HepG2 (cell line): ENCODE data around the gene UGT1A7. TPM values are rescaled to one million over a fixed set of nuclear protein-coding genes. Genes with fewer than 3 reads are reported as not detected.

ENCODE experiments used
- CBX5 ChIP-seq: sonication (generic); formaldehyde crosslinking; IDR thresholded peaks from 2 replicates; pipeline ENCODE4 v1.4.0; 2020; ENCODE audit warnings: missing genetic modification reagents, borderline replicate concordance
- HHEX ChIP-seq: IDR thresholded peaks from 2 replicates; pipeline ENCODE4 v1.6.1; 2016; ENCODE audit warnings: control low read depth
- HOXA5 ChIP-seq: sonication (generic); formaldehyde crosslinking; IDR thresholded peaks from 2 replicates; pipeline ENCODE4 v1.4.0; 2020; ENCODE audit warnings: missing genetic modification reagents
- KLF6 ChIP-seq: IDR thresholded peaks from 2 replicates; pipeline ENCODE4 v1.8.0; 2016; ENCODE audit warnings: missing biosample characterization, missing genetic modification reagents
- LBX2 ChIP-seq: sonication (generic); formaldehyde crosslinking; IDR thresholded peaks from 2 replicates; pipeline ENCODE4 v1.5.0; 2020; ENCODE audit warnings: missing genetic modification reagents, mild to moderate bottlenecking, borderline replicate concordance
- PHF5A ChIP-seq: IDR thresholded peaks from one replicate; pipeline ENCODE4 v1.6.1; 2018; ENCODE audit warnings: low read depth, missing genetic modification reagents; ENCODE audit not compliant: unreplicated experiment
- RBM39 ChIP-seq: fragments of 200-400 bp; formaldehyde crosslinking; IDR thresholded peaks from one replicate; pipeline ENCODE4 v1.6.1; 2018; ENCODE audit warnings: antibody characterized with exemption, mild to moderate bottlenecking, low read depth, low read length; ENCODE audit not compliant: poor library complexity, severe bottlenecking
- RFX3 ChIP-seq: IDR thresholded peaks from 2 replicates; pipeline ENCODE4 v1.6.1; 2016; ENCODE audit warnings: missing biosample characterization, missing genetic modification reagents
- RFX5 ChIP-seq: IDR thresholded peaks from 2 replicates; pipeline ENCODE4 v1.6.1; 2011; ENCODE audit warnings: low read depth, low read length, improper control_type of control experiment
- SAFB2 ChIP-seq: sonication (generic); formaldehyde crosslinking; IDR thresholded peaks from 2 replicates; pipeline ENCODE4 v1.5.1; 2020; ENCODE audit warnings: missing genetic modification reagents, low read depth, mild to moderate bottlenecking, borderline replicate concordance
- SIX4 ChIP-seq: sonication (generic); formaldehyde crosslinking; IDR thresholded peaks from 2 replicates; pipeline ENCODE4 v1.4.0; 2020; ENCODE audit warnings: missing genetic modification reagents
- SMARCC2 ChIP-seq: fragments of 450-650 bp; IDR thresholded peaks from 2 replicates; pipeline ENCODE4 v1.6.1; 2017; ENCODE audit warnings: antibody characterized with exemption, mild to moderate bottlenecking
- SPEN ChIP-seq: sonication (generic); formaldehyde crosslinking; IDR thresholded peaks from 2 replicates; pipeline ENCODE4 v1.5.1; 2020; ENCODE audit warnings: low read depth, mild to moderate bottlenecking, missing genetic modification reagents
- XBP1 ChIP-seq: sonication (generic); formaldehyde crosslinking; IDR thresholded peaks from 2 replicates; pipeline ENCODE4 v1.5.0; 2020; ENCODE audit warnings: missing genetic modification reagents
- ZBTB1 ChIP-seq: sonication (generic); formaldehyde crosslinking; IDR thresholded peaks from 2 replicates; pipeline ENCODE4 v1.4.0; 2020; ENCODE audit warnings: missing genetic modification reagents, borderline replicate concordance
- ZBTB43 ChIP-seq: sonication (generic); formaldehyde crosslinking; conservative IDR thresholded peaks from 2 replicates; pipeline ENCODE4 v1.4.0; 2020; ENCODE audit warnings: missing genetic modification reagents
- ZBTB8A ChIP-seq: sonication (generic); formaldehyde crosslinking; IDR thresholded peaks from 2 replicates; pipeline ENCODE4 v1.4.0; 2020; ENCODE audit warnings: mild to moderate bottlenecking, low read depth, missing genetic modification reagents, borderline replicate concordance
- ZKSCAN5 ChIP-seq: sonication (generic); formaldehyde crosslinking; IDR thresholded peaks from 2 replicates; pipeline ENCODE4 v1.5.1; 2020; ENCODE audit warnings: mild to moderate bottlenecking, missing genetic modification reagents
- ZNF430 ChIP-seq: sonication (generic); formaldehyde crosslinking; IDR thresholded peaks from 2 replicates; pipeline ENCODE4 v1.9.0; 2021; ENCODE audit warnings: mild to moderate bottlenecking, missing genetic modification reagents
- ZNF605 ChIP-seq: sonication (generic); formaldehyde crosslinking; IDR thresholded peaks from 2 replicates; pipeline ENCODE4 v1.8.0; 2022; ENCODE audit warnings: mild to moderate bottlenecking, missing genetic modification reagents
- ZNF615 ChIP-seq: sonication (generic); formaldehyde crosslinking; IDR thresholded peaks from 2 replicates; pipeline ENCODE4 v1.5.0; 2020; ENCODE audit warnings: mild to moderate bottlenecking, missing genetic modification reagents, borderline replicate concordance
- ZNF644 ChIP-seq: IDR thresholded peaks from 2 replicates; pipeline ENCODE4 v1.6.1; 2016; ENCODE audit warnings: low read depth
- ZNF678 ChIP-seq: sonication (generic); formaldehyde crosslinking; IDR thresholded peaks from 2 replicates; pipeline ENCODE4 v1.4.0; 2020; ENCODE audit warnings: mild to moderate bottlenecking, missing genetic modification reagents
- ZNF878 ChIP-seq: sonication (generic); formaldehyde crosslinking; IDR thresholded peaks from 2 replicates; pipeline ENCODE4 v1.8.1; 2023; ENCODE audit warnings: mild to moderate bottlenecking, missing genetic modification reagents, moderate library complexity
- polyA plus RNA-seq, 8 experiments: library from polyadenylated mRNA; depleted of rRNA in 3 of 8; stranded (reverse) in 7 of 8; unstranded in 1 of 8; fragments of >200 nt; fragmentation: Illumina TruSeq in 4 of 8; extraction: Trizol in 4 of 8; gene quantifications; 2 replicates each; pipeline versions ENCODE4 v1.2.1 to v1.2.3, GENCODE V29; 2011 to 2016; ENCODE audit warnings: low read depth in 4 of 8, missing spikeins in 1 of 8, mixed read lengths in 1 of 8; ENCODE audit not compliant: insufficient read depth in 1 of 8
- total RNA-seq, 5 experiments: library from RNA; depleted of rRNA; stranded (reverse); fragments of >200 nt; fragmentation: Illumina TruSeq; extraction: Trizol; gene quantifications; 2 replicates each; pipeline ENCODE4 v1.2.3, GENCODE V29; 2016; ENCODE audit warnings: low read depth in 1 of 5
- TF ChIP-seq, protein P1 (sequence below): sonication (generic); formaldehyde crosslinking; IDR thresholded peaks from 2 replicates; pipeline ENCODE4 v1.9.0; 2021; ENCODE audit warnings: missing genetic modification reagents, mild to moderate bottlenecking, borderline replicate concordance
- TF ChIP-seq, protein P2 (sequence below): sonication (generic); formaldehyde crosslinking; IDR thresholded peaks from 2 replicates; pipeline ENCODE4 v1.8.0; 2022; ENCODE audit warnings: mild to moderate bottlenecking, missing genetic modification reagents
- TF ChIP-seq, protein P3 (sequence below): sonication (generic); formaldehyde crosslinking; IDR thresholded peaks from 2 replicates; pipeline ENCODE4 v1.8.1; 2023; ENCODE audit warnings: missing genetic modification reagents, mild to moderate bottlenecking, borderline replicate concordance

UGT1A7 gene
- total and polyA plus RNA-seq, 2 of the 13 experiments (the other 11 are each of a cell fraction or from before 2014, with no cell fraction given), result not detected

DNA sequence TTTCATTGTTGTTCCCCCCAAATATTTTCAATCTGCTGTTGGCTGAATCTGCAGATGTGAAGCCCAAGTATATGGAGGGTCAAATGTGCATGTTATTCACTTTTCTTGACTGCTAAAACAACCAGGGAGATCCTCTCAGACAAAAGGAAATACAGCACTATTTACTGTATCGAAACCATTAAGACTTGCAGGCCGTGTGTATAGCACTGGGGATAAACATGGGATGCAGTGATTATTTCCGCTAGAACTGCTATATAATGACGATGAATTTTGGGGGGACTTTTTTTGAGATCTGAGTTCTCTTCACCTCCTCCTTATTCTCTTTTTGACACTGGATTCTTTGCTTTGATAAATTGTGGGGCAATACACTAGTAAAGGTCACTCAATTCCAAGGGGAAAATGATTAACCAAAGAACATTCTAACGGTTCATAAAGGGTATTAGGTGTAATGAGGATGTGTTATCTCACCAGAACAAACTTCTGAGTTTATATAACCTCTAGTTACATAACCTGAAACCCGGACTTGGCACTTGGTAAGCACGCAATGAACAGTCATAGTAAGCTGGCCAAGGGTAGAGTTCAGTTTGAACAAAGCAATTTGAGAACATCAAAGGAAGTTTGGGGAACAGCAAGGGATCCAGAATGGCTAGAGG is 74.9 kb downstream of the UGT1A7 start (continued):
- TF ChIP-seq HOXA5 (CRISPR knock-in tag) (peak; percentile 97), ZNF430 (peak; percentile 63; the same call in 1 of the 2 replicates), ZNF678 (CRISPR knock-in tag) (no peak), RFX5 (no peak), SMARCC2 (no peak), XBP1 (CRISPR knock-in tag) (no peak), ZBTB1 (CRISPR knock-in tag) (no peak), SPEN (CRISPR knock-in tag) (peak; percentile 63; the same call in 1 of the 2 replicates), ZBTB43 (CRISPR knock-in tag) (peak; percentile 76), ZBTB8A (no peak), SIX4 (CRISPR knock-in tag) (peak; percentile 91), KLF6 (CRISPR knock-in tag) (no peak), LBX2 (CRISPR knock-in tag) (no peak), ZNF878 (CRISPR knock-in tag) (peak; percentile 95; the same call in 1 of the 2 replicates), HHEX (CRISPR knock-in tag) (peak; percentile 100), ZNF644 (CRISPR knock-in tag) (peak; percentile 64; the same call in 1 of the 2 replicates), ZKSCAN5 (CRISPR knock-in tag) (no peak), ZNF615 (CRISPR knock-in tag) (no peak), RBM39 (no peak), ZNF605 (no peak), PHF5A (CRISPR knock-in tag) (peak; percentile 62), RFX3 (0 out of 2 replicates have a peak, but pooled peaks have one; percentile 16), CBX5 (CRISPR knock-in tag) (no peak), SAFB2 (no peak)
- TF ChIP-seq, protein P1, sequence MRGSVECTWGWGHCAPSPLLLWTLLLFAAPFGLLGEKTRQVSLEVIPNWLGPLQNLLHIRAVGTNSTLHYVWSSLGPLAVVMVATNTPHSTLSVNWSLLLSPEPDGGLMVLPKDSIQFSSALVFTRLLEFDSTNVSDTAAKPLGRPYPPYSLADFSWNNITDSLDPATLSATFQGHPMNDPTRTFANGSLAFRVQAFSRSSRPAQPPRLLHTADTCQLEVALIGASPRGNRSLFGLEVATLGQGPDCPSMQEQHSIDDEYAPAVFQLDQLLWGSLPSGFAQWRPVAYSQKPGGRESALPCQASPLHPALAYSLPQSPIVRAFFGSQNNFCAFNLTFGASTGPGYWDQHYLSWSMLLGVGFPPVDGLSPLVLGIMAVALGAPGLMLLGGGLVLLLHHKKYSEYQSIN (CRISPR knock-in tag), result no peak
- TF ChIP-seq, protein P2, sequence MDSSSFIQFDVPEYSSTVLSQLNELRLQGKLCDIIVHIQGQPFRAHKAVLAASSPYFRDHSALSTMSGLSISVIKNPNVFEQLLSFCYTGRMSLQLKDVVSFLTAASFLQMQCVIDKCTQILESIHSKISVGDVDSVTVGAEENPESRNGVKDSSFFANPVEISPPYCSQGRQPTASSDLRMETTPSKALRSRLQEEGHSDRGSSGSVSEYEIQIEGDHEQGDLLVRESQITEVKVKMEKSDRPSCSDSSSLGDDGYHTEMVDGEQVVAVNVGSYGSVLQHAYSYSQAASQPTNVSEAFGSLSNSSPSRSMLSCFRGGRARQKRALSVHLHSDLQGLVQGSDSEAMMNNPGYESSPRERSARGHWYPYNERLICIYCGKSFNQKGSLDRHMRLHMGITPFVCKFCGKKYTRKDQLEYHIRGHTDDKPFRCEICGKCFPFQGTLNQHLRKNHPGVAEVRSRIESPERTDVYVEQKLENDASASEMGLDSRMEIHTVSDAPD (CRISPR knock-in tag), result peak; percentile 93
- TF ChIP-seq, protein P3, sequence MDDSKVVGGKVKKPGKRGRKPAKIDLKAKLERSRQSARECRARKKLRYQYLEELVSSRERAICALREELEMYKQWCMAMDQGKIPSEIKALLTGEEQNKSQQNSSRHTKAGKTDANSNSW (CRISPR knock-in tag), result no peak
